H1 (cell line): ENCODE measurements around the gene NKAIN2.

Experiments
- EZH2 ChIP-seq: fragments of 200-600 bp; sonication (generic); IDR thresholded peaks from 2 replicates; pipeline ENCODE4 v1.7.1; 2012; ENCODE audit warnings: low read depth, mild to moderate bottlenecking, moderate library complexity, low read length, inconsistent platforms; ENCODE audit not compliant: severe bottlenecking
- NRF1 ChIP-seq: IDR thresholded peaks from 2 replicates; pipeline ENCODE4 v1.6.1; 2011; ENCODE audit warnings: mild to moderate bottlenecking, low read depth, low read length, improper control_type of control experiment
- RAD21 ChIP-seq, 2 experiments: IDR thresholded peaks in 1 of 2; conservative IDR thresholded peaks in 1 of 2; 2 replicates each; pipeline ENCODE4 v1.6.1; 2011; ENCODE audit warnings: low read depth in 2 of 2, low read length in 2 of 2, improper control_type of control experiment in 1 of 2, inconsistent platforms in 1 of 2, mild to moderate bottlenecking in 1 of 2, moderate library complexity in 1 of 2
- RFX5 ChIP-seq: IDR thresholded peaks from 2 replicates; pipeline ENCODE4 v1.6.1; 2011; ENCODE audit warnings: low read depth, low read length, improper control_type of control experiment, borderline replicate concordance
- SUZ12 ChIP-seq: fragments of 200-600 bp; sonication (generic); IDR thresholded peaks from 2 replicates; pipeline ENCODE4 v1.6.1; 2012; ENCODE audit warnings: mild to moderate bottlenecking, inconsistent platforms, low read length, moderate library complexity, mixed read lengths
- TCF12 ChIP-seq: IDR thresholded peaks from 2 replicates; pipeline ENCODE4 v1.6.1; 2011; ENCODE audit warnings: low read depth, mild to moderate bottlenecking, low read length
- TF ChIP-seq, protein P1 (sequence below), 3 experiments: IDR thresholded peaks; 1 replicate in 2 of 3; 2 replicates in 1 of 3; pipeline versions ENCODE4 v1.5.1 to v1.6.1; 2011; ENCODE audit warnings: low read length in 3 of 3, mild to moderate bottlenecking in 3 of 3, inconsistent platforms in 2 of 3, low read depth in 1 of 3, moderate library complexity in 1 of 3; ENCODE audit not compliant: insufficient read depth in 1 of 3; ENCODE audit errors: control extremely low read depth in 1 of 3

DNA sequence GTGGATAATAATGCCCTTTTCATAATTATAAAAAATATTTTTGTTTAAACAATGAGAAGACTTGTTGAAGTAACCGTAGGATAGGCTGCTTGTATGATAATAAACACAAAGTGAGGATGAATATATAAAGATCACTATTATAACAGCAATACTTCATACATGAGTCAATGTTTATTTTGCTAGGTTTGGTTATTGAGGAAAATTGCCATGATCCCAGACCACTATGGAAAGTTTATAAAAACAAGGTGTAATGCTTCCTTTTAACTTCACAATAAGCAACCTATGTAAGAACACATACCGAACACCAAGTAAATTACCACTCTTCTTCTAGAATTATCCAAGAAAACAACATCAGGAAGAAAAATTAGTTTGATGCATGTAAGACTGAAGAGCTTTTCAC, 663.3 kb downstream of the NKAIN2 start:
- TF ChIP-seq, protein P1, sequence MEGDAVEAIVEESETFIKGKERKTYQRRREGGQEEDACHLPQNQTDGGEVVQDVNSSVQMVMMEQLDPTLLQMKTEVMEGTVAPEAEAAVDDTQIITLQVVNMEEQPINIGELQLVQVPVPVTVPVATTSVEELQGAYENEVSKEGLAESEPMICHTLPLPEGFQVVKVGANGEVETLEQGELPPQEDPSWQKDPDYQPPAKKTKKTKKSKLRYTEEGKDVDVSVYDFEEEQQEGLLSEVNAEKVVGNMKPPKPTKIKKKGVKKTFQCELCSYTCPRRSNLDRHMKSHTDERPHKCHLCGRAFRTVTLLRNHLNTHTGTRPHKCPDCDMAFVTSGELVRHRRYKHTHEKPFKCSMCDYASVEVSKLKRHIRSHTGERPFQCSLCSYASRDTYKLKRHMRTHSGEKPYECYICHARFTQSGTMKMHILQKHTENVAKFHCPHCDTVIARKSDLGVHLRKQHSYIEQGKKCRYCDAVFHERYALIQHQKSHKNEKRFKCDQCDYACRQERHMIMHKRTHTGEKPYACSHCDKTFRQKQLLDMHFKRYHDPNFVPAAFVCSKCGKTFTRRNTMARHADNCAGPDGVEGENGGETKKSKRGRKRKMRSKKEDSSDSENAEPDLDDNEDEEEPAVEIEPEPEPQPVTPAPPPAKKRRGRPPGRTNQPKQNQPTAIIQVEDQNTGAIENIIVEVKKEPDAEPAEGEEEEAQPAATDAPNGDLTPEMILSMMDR (IDR thresholded peaks at IDR 0.05; ENCODE audit: control extremely low read depth in 1 of 3, insufficient read depth in 1 of 3, low read depth in 1 of 3, low read length in 3 of 3): no peak
- TF ChIP-seq RAD21 (IDR thresholded peaks at IDR 0.05 in 1 of 2, conservative IDR thresholded peaks at IDR 0.05 in 1 of 2; ENCODE audit: low read depth in 2 of 2, low read length in 2 of 2) (no peak), EZH2 (no peak), NRF1 (no peak), TCF12 (no peak), RFX5 (no peak), SUZ12 (no peak)
